Activated CD8-positive, alpha-beta memory T cell treated with anti-CD3 and anti-CD28 coated beads for 48 hours (primary cell): ENCODE data around the gene C5orf47.

Experiments used
- DNase-seq, 3 experiments: peaks; one replicate each; pipeline ENCODE4 v3.0.0-alpha.2; 2020; ENCODE audit warnings: low read depth in 2 of 3, low spot score in 2 of 3

The C5orf47 gene

GRCh38 chr5:173988554-173989431 lies at the start of gene C5orf47:
Gene C5orf47, plus strand, starts transcription at chr5:173989170. Its CDS starts 94 bp downstream, at chr5:173989264.
- DNase-seq = no peak

- no peak for DNase-seq
Observed at GRCh38 chr5:173940269-173940668, 48.7 kb upstream of the C5orf47 start.

GRCh38 chr5:173941102-173941501 lies 47.9 kb upstream of the C5orf47 start:
- DNase-seq = no peak

GRCh38 chr5:173941758-173942401 lies 47.1 kb upstream of the C5orf47 start:
- no peak for DNase-seq

GRCh38 chr5:173944511-173944910 lies 44.5 kb upstream of the C5orf47 start:
- DNase-seq = no peak

GRCh38 chr5:173945160-173945559 lies 43.8 kb upstream of the C5orf47 start:
- DNase-seq = no peak

- no peak for DNase-seq
Observed at GRCh38 chr5:173946323-173946722, 42.6 kb upstream of the C5orf47 start.

- no peak for DNase-seq
Observed at GRCh38 chr5:173950829-173951228, 38.1 kb upstream of the C5orf47 start.

GRCh38 chr5:173953528-173954090 lies 35.4 kb upstream of the C5orf47 start:
- DNase-seq = no peak

GRCh38 chr5:173954671-173955521 lies 34.1 kb upstream of the C5orf47 start:
- no peak for DNase-seq

- no peak for DNase-seq
Observed at GRCh38 chr5:173960986-173961385, 28.0 kb upstream of the C5orf47 start.

GRCh38 chr5:173961418-173961817 lies 27.6 kb upstream of the C5orf47 start:
- no peak for DNase-seq

GRCh38 chr5:173962436-173962972 lies 26.5 kb upstream of the C5orf47 start:
- no peak for DNase-seq

- no peak for DNase-seq
Observed at GRCh38 chr5:173963182-173963838, 25.7 kb upstream of the C5orf47 start.

- DNase-seq = no peak
Observed at GRCh38 chr5:173963867-173964441, 25.0 kb upstream of the C5orf47 start.

- DNase-seq = no peak
Observed at GRCh38 chr5:173964506-173964905, 24.5 kb upstream of the C5orf47 start.

GRCh38 chr5:173967241-173967640 lies 21.7 kb upstream of the C5orf47 start:
- DNase-seq = no peak

- no peak for DNase-seq
Observed at GRCh38 chr5:173968154-173968797, 20.7 kb upstream of the C5orf47 start.
